Body of pancreas (tissue), 4 donors: ENCODE results near the gene TEX51. TPM values are rescaled to one million over a fixed set of nuclear protein-coding genes. Genes with fewer than 3 reads are reported as not detected.

Source experiments
- ATAC-seq: fragments of 150-250 bp; one replicate; pipeline ENCODE4 v1.9.1; 2016
- DNase-seq, 4 donors: peaks; one replicate each; pipeline ENCODE4 v3.0.0-alpha.2; 2019
- H3K27ac ChIP-seq, 4 donors: fragments of 200-600 bp; sonication (generic); 1 replicate in 3 of 4; 2 replicates in 1 of 4; pipeline versions ENCODE4 v1.5.1 to v1.6.1; 2016 to 2019; ENCODE audit warnings: mild to moderate bottlenecking in 1 of 4, mixed read lengths in 1 of 4, moderate library complexity in 1 of 4
- H3K27me3 ChIP-seq, 2 donors: fragments of 200-600 bp; sonication (generic); one replicate each; pipeline ENCODE4 v1.6.0; 2016; ENCODE audit warnings: mild to moderate bottlenecking in 1 of 2
- H3K36me3 ChIP-seq, 2 donors: fragments of 200-600 bp; sonication (generic); replicated peaks in 1 of 2; 2 replicates each; pipeline ENCODE4 v1.5.1; 2016; ENCODE audit warnings: low read depth in 2 of 2; ENCODE audit not compliant: insufficient read depth in 1 of 2
- H3K4me1 ChIP-seq: fragments of 200-600 bp; sonication (generic); one replicate; pipeline ENCODE4 v1.6.0; 2016
- H3K4me3 ChIP-seq, 2 donors: fragments of 200-600 bp; sonication (generic); 1 replicate in 1 of 2; 2 replicates in 1 of 2; pipeline ENCODE4 v1.5.1; 2016 to 2019
- H3K9me3 ChIP-seq, 3 donors: fragments of 200-600 bp; sonication (generic); 1 replicate in 2 of 3; 2 replicates in 1 of 3; pipeline ENCODE4 v1.5.1; 2016
- CTCF ChIP-seq, 7 experiments: fragments of 450-650 bp in 4 of 7; fragments of 200-600 bp in 3 of 7; sonication (generic) in 3 of 7; IDR thresholded peaks; one replicate each; pipeline ENCODE4 v1.5.1; 2016 to 2019; ENCODE audit warnings: antibody characterized with exemption in 7 of 7
- POLR2A ChIP-seq, 3 donors: fragments of 450-650 bp; IDR thresholded peaks; one replicate each; pipeline ENCODE4 v1.6.1; 2016; ENCODE audit warnings: antibody characterized with exemption in 3 of 3, mild to moderate bottlenecking in 2 of 3
- WGBS, 2 donors: methylation state at CpG; one replicate each; pipeline ENCODE4 v1.1.5; 2017; 5-methylcytosine and 5-hydroxymethylcytosine counted together
- intact Hi-C: fragments of 100-400 bp; cut with DNase I; formaldehyde crosslinking; loops from one replicate; pipeline ENCODE4 v1.15.1; 2023
- total RNA-seq, 2 donors: library from RNA; depleted of rRNA; stranded (reverse); fragments of >200 nt; gene quantifications; one replicate each; pipeline ENCODE4 v1.1.0, GENCODE V29; 2016

Gene TEX51
- total RNA-seq, 2 donors from 2014 or later = not detected

- Histone ChIP-seq H3K4me1 (no peaks in the 10 kb centered on the region), H3K4me3 (no peak overlapping the region), H3K27me3 (no peaks in the 10 kb centered on the region), H3K36me3 (no peaks in the 10 kb centered on the region), H3K9me3 (peaks cover 0 to 9% (median 0%) of the 10 kb centered on the region in 3 donors), H3K27ac (no peak overlapping the region)
- intact Hi-C loops = no loop called here
- WGBS, 2 donors = 85 to 87% methylated on average over 12 of the region's 12 CpGs
- ATAC-seq (no peak), DNase-seq (no peak)
- TF ChIP-seq POLR2A (IDR thresholded peaks at IDR 0.05) (no peak), CTCF (IDR thresholded peaks at IDR 0.05) (no peak)
Observed at GRCh38 chr2:126879348-126880298, 19.1 kb upstream of the TEX51 start.

- H3K27me3 ChIP-seq = no peaks in the 10 kb centered on the region
- WGBS, 2 donors = 66 to 80% methylated on average over 7 of the region's 7 CpGs
- TF ChIP-seq CTCF (IDR thresholded peaks at IDR 0.05) (no peak), POLR2A (IDR thresholded peaks at IDR 0.05) (no peak)
- no peaks in the 10 kb centered on the region for H3K36me3 ChIP-seq
- no peak overlapping the region for H3K27ac ChIP-seq
- intact Hi-C loops = no loop called here
- H3K4me3 ChIP-seq = no peak overlapping the region
- ATAC-seq = no peak
- DNase-seq = no peak
- H3K4me1 ChIP-seq = no peaks in the 10 kb centered on the region
- H3K9me3 ChIP-seq = peaks cover 0 to 5% (median 0%) of the 10 kb centered on the region in 3 donors
Observed at GRCh38 chr2:126880324-126880723, 18.4 kb upstream of the TEX51 start.

GRCh38 chr2:126880817-126881216 lies 17.9 kb upstream of the TEX51 start:
- no peak for ATAC-seq
- intact Hi-C loops = no loop called here
- TF ChIP-seq CTCF (IDR thresholded peaks at IDR 0.05) (no peak), POLR2A (IDR thresholded peaks at IDR 0.05) (no peak)
- H3K27ac ChIP-seq = no peak overlapping the region
- no peak overlapping the region for H3K4me3 ChIP-seq
- 53 to 58% methylated on average over 4 of the region's 4 CpGs for WGBS, 2 donors
- no peak for DNase-seq
- H3K9me3 ChIP-seq = peaks cover 0 to under 1% (median 0%) of the 10 kb centered on the region in 3 donors
- H3K27me3 ChIP-seq = no peaks in the 10 kb centered on the region
- no peaks in the 10 kb centered on the region for H3K36me3 ChIP-seq
- H3K4me1 ChIP-seq = peaks cover under 1% of the 10 kb centered on the region

GRCh38 chr2:126881591-126881990 lies 17.1 kb upstream of the TEX51 start:
- TF ChIP-seq CTCF (IDR thresholded peaks at IDR 0.05) (no peak), POLR2A (IDR thresholded peaks at IDR 0.05) (no peak)
- peaks cover 8% of the 10 kb centered on the region for H3K4me1 ChIP-seq
- no peaks in the 10 kb centered on the region for H3K27me3 ChIP-seq
- no peaks in the 10 kb centered on the region for H3K9me3 ChIP-seq
- 50 to 58% methylated on average over 8 to 9 of the region's 9 CpGs for WGBS, 2 donors
- no peak overlapping the region for H3K4me3 ChIP-seq
- ATAC-seq = no peak
- no peak for DNase-seq
- H3K36me3 ChIP-seq = no peaks in the 10 kb centered on the region
- H3K27ac ChIP-seq = no peak overlapping the region
- intact Hi-C loops = no loop called here
